ENCODE measurements around the gene SAG.

DNA sequence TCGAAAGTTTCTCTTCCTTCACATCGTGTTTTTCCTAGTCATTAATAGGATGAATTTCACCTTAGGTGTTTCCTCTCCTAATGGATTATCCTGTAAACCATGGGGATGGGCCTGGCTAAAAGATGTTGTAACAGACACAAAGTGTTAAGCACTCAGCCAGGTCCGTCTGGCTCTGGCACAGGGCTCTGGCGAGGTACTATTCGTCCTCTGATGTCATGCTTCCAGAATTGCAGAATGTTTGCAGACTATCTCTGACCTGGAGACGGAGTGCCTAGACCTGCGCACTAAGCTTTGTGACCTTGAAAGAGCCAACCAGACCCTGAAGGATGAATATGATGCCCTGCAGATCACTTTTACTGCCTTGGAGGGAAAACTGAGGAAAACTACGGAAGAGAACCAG is 42.9 kb upstream of the SAG start:
- TF ChIP-seq, protein P1, sequence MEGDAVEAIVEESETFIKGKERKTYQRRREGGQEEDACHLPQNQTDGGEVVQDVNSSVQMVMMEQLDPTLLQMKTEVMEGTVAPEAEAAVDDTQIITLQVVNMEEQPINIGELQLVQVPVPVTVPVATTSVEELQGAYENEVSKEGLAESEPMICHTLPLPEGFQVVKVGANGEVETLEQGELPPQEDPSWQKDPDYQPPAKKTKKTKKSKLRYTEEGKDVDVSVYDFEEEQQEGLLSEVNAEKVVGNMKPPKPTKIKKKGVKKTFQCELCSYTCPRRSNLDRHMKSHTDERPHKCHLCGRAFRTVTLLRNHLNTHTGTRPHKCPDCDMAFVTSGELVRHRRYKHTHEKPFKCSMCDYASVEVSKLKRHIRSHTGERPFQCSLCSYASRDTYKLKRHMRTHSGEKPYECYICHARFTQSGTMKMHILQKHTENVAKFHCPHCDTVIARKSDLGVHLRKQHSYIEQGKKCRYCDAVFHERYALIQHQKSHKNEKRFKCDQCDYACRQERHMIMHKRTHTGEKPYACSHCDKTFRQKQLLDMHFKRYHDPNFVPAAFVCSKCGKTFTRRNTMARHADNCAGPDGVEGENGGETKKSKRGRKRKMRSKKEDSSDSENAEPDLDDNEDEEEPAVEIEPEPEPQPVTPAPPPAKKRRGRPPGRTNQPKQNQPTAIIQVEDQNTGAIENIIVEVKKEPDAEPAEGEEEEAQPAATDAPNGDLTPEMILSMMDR (IDR thresholded peaks at IDR 0.05): no peak
- no peak for TF ChIP-seq ZFX (IDR thresholded peaks at IDR 0.05; ENCODE audit: borderline replicate concordance)

Measured in 22Rv1 (cell line).